Caco-2 (cell line): ENCODE measurements around the gene ARIH1. TPM values are rescaled to one million over a fixed set of nuclear protein-coding genes. Genes with fewer than 3 reads are reported as not detected.
"Not testable (repeated sequence)": the region's sequence is repeated elsewhere in the genome, so short reads cannot be mapped to it uniquely, and the experiment has no call there.

Experiments
- BruUV-seq: library from RNA; stranded (reverse); fragments of 400-500 nt; replicated peaks from 2 replicates; lab custom pipeline; 2021; lab: Mats Ljungman, UMichigan
- CTCF ChIA-PET: fragments of 300-600 bp; sonication (Branson Sonifier 250); formaldehyde crosslinking; loops from one replicate; lab custom pipeline; 2022; ENCODE audit warnings: antibody characterized with exemption; lab: Charles Lee
- POLR2A ChIA-PET: fragments of 300-600 bp; sonication (Branson Sonifier 250); formaldehyde crosslinking; loops from one replicate; lab custom pipeline; 2022; ENCODE audit warnings: antibody characterized with exemption; lab: Charles Lee
- DNase-seq, 2 experiments: peaks; one replicate each; pipeline versions ENCODE4 v3.0.0 to v3.0.0-alpha.2; 2020 to 2022
- H3K27me3 ChIP-seq: replicated peaks from 2 replicates; pipeline ENCODE4 v1.6.0; 2011; ENCODE audit warnings: low read length; ENCODE audit not compliant: control insufficient read depth, insufficient read depth
- H3K36me3 ChIP-seq: 2 replicates; pipeline ENCODE4 v1.5.1; 2011; ENCODE audit warnings: low read length; ENCODE audit not compliant: control insufficient read depth, insufficient read depth
- H3K4me1 ChIP-seq: fragments of 250-450 bp; sonication (Bioruptor Pico); 2 replicates; pipeline ENCODE4 v1.5.1; 2020; ENCODE audit warnings: mild to moderate bottlenecking
- H3K4me3 ChIP-seq: 2 replicates; pipeline ENCODE4 v1.5.1; 2011; ENCODE audit warnings: low read depth, mild to moderate bottlenecking, control low read depth, low read length
- H3K9me3 ChIP-seq: fragments of 250-450 bp; sonication (Bioruptor Pico); 2 replicates; pipeline ENCODE4 v1.5.1; 2020; ENCODE audit warnings: mild to moderate bottlenecking, moderate library complexity
- H3K27ac Mint-ChIP-seq: one replicate; pipeline ENCODE4 v1.8.0; 2022; ENCODE audit warnings: mixed read lengths; ENCODE audit not compliant: unreplicated experiment
- H3K27me3 Mint-ChIP-seq: one replicate; pipeline ENCODE4 v1.8.0; 2022; ENCODE audit warnings: mixed read lengths; ENCODE audit not compliant: insufficient read depth, unreplicated experiment
- H3K36me3 Mint-ChIP-seq: one replicate; pipeline ENCODE4 v1.8.0; 2022; ENCODE audit warnings: mild to moderate bottlenecking, mixed read lengths; ENCODE audit not compliant: insufficient read depth, unreplicated experiment
- H3K4me1 Mint-ChIP-seq: one replicate; pipeline ENCODE4 v1.8.0; 2022; ENCODE audit warnings: low read depth, mixed read lengths; ENCODE audit not compliant: unreplicated experiment
- H3K4me3 Mint-ChIP-seq: one replicate; pipeline ENCODE4 v1.8.0; 2022; ENCODE audit warnings: mild to moderate bottlenecking, moderate library complexity, mixed read lengths; ENCODE audit not compliant: unreplicated experiment
- H3K9me3 Mint-ChIP-seq: one replicate; pipeline ENCODE4 v1.8.0; 2022; ENCODE audit warnings: mixed read lengths; ENCODE audit not compliant: unreplicated experiment
- CTCF ChIP-seq, 2 experiments: fragments of 200-600 bp in 1 of 2; IDR thresholded peaks; 1 replicate in 1 of 2; 2 replicates in 1 of 2; pipeline versions ENCODE4 v1.5.1 to v1.8.0; 2011 to 2022; ENCODE audit warnings: antibody characterized with exemption in 1 of 2, control low read depth in 1 of 2, inconsistent platforms in 1 of 2, low read depth in 1 of 2, low read length in 1 of 2, mild to moderate bottlenecking in 1 of 2, moderate library complexity in 1 of 2; ENCODE audit not compliant: insufficient read depth in 1 of 2, severe bottlenecking in 1 of 2, unreplicated experiment in 1 of 2
- intact Hi-C: fragments of 100-400 bp; cut with micrococcal nuclease; formaldehyde crosslinking; loops from one replicate; pipeline ENCODE4 v1.10.0; 2022; ENCODE audit not compliant: unreplicated experiment
- total RNA-seq: library from RNA; stranded (reverse); gene quantifications from 2 replicates; pipeline ENCODE4 v1.2.3, GENCODE V29; 2022

The ARIH1 gene
- total RNA-seq, 1 experiment from 2014 or later = 126 TPM

- no peaks in the 10 kb centered on the region for H3K27me3 ChIP-seq
- H3K9me3 ChIP-seq = no peaks in the 10 kb centered on the region
- H3K36me3 Mint-ChIP-seq = peaks cover 15% of the 10 kb centered on the region
- ChIA-PET POLR2A (no interaction called here), CTCF (interaction anchor here (1.8 kb wide), 1 partner anchor 67 kb away, joined by 4 read pairs; no protein-coding TSS in a partner anchor)
- H3K4me1 Mint-ChIP-seq = no peaks in the 10 kb centered on the region
- H3K36me3 ChIP-seq = no peaks in the 10 kb centered on the region
- intact Hi-C loops = loop anchor here (10.0 kb wide), 1 partner anchor 70 kb away; no protein-coding TSS in a partner anchor
- no peak overlapping the region for H3K4me3 ChIP-seq
- H3K4me1 ChIP-seq = no peaks in the 10 kb centered on the region
- TF ChIP-seq CTCF (IDR thresholded peaks at IDR 0.05; ENCODE audit: insufficient read depth in 1 of 2, low read depth in 1 of 2, low read length in 1 of 2, severe bottlenecking in 1 of 2, unreplicated experiment in 1 of 2) = no peak
- no peaks in the 10 kb centered on the region for H3K27me3 Mint-ChIP-seq
- no peaks in the 10 kb centered on the region for H3K9me3 Mint-ChIP-seq
- no peak overlapping the region for H3K27ac Mint-ChIP-seq
- no peak overlapping the region for H3K4me3 Mint-ChIP-seq
- no peak for DNase-seq
- BruUV-seq = no TSS peak
Measured at GRCh38 chr15:72604794-72605193, 130.7 kb downstream of the ARIH1 start.

DNA sequence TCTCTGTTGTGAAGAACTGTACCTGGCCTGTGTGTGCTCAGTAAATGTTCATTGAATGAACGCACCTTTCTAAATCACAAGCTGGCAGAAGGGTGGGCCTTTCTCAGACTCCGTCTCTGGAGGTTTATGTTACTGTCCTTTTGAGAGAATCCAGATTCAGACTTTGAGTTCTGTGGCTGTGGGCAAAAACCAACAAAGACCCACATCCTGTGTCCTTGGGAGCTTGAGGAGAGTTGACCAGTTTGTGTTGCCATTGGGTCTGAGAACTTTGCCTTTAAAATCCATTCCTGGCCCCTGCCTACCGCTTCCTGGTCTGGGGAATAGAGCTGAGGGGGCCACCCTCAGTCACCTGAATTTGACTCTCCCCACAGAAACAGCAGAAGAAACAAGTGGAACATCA, 134.0 kb downstream of the ARIH1 start:
- H3K27ac Mint-ChIP-seq, H3K4me1 ChIP-seq, POLR2A ChIA-PET, H3K27me3 ChIP-seq, H3K4me3 Mint-ChIP-seq, H3K4me3 ChIP-seq, DNase-seq, H3K9me3 ChIP-seq, H3K36me3 ChIP-seq, H3K4me1 Mint-ChIP-seq, H3K9me3 Mint-ChIP-seq, CTCF ChIA-PET, H3K36me3 Mint-ChIP-seq, H3K27me3 Mint-ChIP-seq, BruUV-seq: not testable (repeated sequence)
- intact Hi-C loops = loop anchor here (10.0 kb wide), 1 partner anchor 67 kb away; no protein-coding TSS in a partner anchor

DNA sequence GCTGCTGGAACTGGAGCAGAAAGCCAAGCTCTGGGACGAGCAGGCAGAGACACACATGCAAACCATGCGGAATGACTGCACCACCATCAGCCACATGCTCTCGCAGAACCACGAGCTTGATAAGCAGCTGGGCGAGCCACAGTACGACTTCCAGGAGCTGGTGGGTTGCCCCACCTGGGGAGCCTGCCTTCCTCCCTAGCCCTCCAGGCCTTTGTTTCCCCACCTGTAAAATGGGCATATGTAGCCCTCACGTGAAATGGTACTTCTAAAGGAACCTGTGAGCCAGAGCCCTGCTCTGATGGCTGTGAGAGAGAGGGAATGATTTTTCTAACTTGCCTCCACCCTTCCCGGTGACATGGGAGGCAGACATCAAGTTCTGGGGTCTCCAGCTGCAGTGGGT, 135.7 kb downstream of the ARIH1 start:
- H3K27ac Mint-ChIP-seq = no peak overlapping the region
- no peak for TF ChIP-seq CTCF (IDR thresholded peaks at IDR 0.05; ENCODE audit: insufficient read depth in 1 of 2, low read depth in 1 of 2, low read length in 1 of 2, severe bottlenecking in 1 of 2, unreplicated experiment in 1 of 2)

DNA sequence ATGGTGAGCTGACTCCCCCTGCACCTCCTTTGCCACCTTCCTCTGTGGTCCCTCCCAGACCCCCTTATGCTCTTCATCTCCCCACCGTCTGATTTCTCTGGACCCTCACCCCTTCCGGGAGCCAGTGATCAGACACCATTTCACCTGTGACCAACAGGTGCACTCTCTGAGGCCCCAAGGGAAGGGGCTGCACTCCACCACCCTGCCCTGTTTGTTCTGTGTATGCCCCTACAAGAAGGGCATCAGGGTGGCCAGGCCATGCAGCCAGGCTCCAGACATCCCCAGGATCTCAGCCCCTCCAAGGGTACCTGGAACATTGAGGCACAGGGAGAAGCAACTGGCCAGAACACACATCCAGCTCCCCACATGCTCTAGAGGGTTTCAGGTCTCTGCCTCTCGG, 138.2 kb downstream of the ARIH1 start:
- POLR2A ChIA-PET, CTCF ChIA-PET: not testable (repeated sequence)

More for the DNA sequence above, 135.7 kb downstream of the ARIH1 start:
- H3K27me3 ChIP-seq = no peaks in the 10 kb centered on the region
- H3K27me3 Mint-ChIP-seq = no peaks in the 10 kb centered on the region
- H3K9me3 Mint-ChIP-seq = no peaks in the 10 kb centered on the region
- H3K4me3 ChIP-seq = no peak overlapping the region
- ChIA-PET POLR2A (no interaction called here), CTCF (interaction anchor here (0.9 kb wide), 1 partner anchor 10 kb away, joined by 3 read pairs; no protein-coding TSS in a partner anchor)
- no peaks in the 10 kb centered on the region for H3K36me3 Mint-ChIP-seq
- no peaks in the 10 kb centered on the region for H3K36me3 ChIP-seq
- no peaks in the 10 kb centered on the region for H3K4me1 ChIP-seq
- no peak for DNase-seq
- no peaks in the 10 kb centered on the region for H3K4me1 Mint-ChIP-seq
- H3K4me3 Mint-ChIP-seq = no peak overlapping the region
- no peaks in the 10 kb centered on the region for H3K9me3 ChIP-seq
- BruUV-seq = no TSS peak
- intact Hi-C loops = loop anchor here (10.0 kb wide), 1 partner anchor 65 kb away; no protein-coding TSS in a partner anchor

More for the DNA sequence above, 138.2 kb downstream of the ARIH1 start:
- H3K9me3 ChIP-seq, H3K9me3 Mint-ChIP-seq, H3K27me3 Mint-ChIP-seq, H3K27me3 ChIP-seq, H3K4me3 ChIP-seq, intact Hi-C loops, BruUV-seq, H3K36me3 ChIP-seq, DNase-seq, H3K4me3 Mint-ChIP-seq, H3K36me3 Mint-ChIP-seq, H3K4me1 Mint-ChIP-seq, H3K27ac Mint-ChIP-seq, H3K4me1 ChIP-seq: not testable (repeated sequence)
